Measurements from ENCODE around the gene SEMA6A. TPM values are rescaled to one million over a fixed set of nuclear protein-coding genes. Genes with fewer than 3 reads are reported as not detected.

SEMA6A gene
- total and polyA plus RNA-seq, 8 donors = 8.9 to 24.5 (median 14.1) TPM

DNA sequence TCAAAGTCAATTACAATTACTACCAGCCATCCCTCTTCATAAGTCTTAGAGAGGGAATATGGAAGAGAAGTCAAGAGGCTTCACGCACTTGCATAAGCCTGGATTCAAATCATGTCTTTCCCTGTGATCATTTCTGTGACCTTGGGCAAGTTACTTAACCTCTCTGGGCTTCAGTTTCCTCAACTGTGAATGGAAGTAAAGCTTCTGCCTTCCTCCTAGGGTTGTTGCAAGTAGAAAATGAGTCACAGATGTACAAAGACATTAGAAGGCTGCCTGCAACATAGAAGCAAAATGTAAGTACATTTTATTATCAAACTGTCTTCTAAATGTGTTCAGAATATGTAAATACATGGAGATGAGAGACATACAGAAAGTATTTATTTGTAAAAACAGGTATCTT lies 42.3 kb upstream of the SEMA6A start:
- FAIRE-seq (no peak), DNase-seq (no peak), ATAC-seq (no peak)
- Histone ChIP-seq H3K36me3 (no peaks in the 10 kb centered on the region), H3K4me1 (no peaks in the 10 kb centered on the region), H3K9me3 (no peaks in the 10 kb centered on the region), H3K27ac (no peak overlapping the region), H3K27me3 (no peaks in the 10 kb centered on the region), H3K4me3 (no peak overlapping the region)
- TF ChIP-seq, protein P1, sequence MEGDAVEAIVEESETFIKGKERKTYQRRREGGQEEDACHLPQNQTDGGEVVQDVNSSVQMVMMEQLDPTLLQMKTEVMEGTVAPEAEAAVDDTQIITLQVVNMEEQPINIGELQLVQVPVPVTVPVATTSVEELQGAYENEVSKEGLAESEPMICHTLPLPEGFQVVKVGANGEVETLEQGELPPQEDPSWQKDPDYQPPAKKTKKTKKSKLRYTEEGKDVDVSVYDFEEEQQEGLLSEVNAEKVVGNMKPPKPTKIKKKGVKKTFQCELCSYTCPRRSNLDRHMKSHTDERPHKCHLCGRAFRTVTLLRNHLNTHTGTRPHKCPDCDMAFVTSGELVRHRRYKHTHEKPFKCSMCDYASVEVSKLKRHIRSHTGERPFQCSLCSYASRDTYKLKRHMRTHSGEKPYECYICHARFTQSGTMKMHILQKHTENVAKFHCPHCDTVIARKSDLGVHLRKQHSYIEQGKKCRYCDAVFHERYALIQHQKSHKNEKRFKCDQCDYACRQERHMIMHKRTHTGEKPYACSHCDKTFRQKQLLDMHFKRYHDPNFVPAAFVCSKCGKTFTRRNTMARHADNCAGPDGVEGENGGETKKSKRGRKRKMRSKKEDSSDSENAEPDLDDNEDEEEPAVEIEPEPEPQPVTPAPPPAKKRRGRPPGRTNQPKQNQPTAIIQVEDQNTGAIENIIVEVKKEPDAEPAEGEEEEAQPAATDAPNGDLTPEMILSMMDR (IDR thresholded peaks at IDR 0.05) = no peak
- intact Hi-C loops (cut with DNase I) = no loop called here
- 85 to 91% methylated on average over 1 of the region's 1 CpG for WGBS, 2 donors

DNA sequence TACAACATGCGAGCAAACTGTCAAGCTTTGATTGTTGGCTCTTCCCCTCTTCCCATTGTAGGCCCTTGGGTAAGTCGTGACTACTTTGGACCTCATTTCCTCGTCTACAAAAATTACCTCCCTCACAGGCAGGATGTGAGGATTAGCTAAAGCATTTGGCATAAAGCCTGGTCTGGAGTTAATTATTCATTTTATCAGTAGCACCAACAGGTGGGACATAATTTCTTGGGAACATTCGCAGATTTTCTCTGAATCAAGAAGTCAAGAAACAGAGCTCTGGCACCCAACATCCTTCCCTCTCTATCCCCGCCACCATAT lies 39.9 kb upstream of the SEMA6A start:
- H3K27me3 ChIP-seq = no peaks in the 10 kb centered on the region
- TF ChIP-seq, protein P1 (IDR thresholded peaks at IDR 0.05) = no peak
- FAIRE-seq = no peak

DNA sequence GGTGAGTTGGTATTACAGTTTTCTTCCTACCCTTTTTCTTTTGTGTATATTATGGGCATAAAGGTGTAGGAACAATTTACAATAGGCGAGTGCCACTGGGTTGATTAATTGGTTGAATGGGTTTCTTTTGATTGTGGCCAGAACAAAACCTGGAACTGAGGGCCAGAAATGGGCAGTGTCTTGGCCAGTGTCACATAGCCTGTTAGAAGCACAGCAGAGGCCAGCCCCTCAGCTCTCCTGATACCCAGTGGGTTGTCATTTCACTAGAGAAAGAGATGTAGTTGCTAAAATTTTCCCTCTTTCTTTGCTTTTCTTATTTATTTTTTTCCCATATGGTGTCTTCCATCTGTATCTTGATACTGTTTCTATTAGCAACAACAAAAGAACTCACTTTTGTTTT lies 38.8 kb upstream of the SEMA6A start:
- Histone ChIP-seq H3K9me3 (no peaks in the 10 kb centered on the region), H3K27me3 (no peaks in the 10 kb centered on the region), H3K27ac (peak overlapping the region in 3 of 4 donors; percentile 55 to 83 (median 74)), H3K36me3 (no peaks in the 10 kb centered on the region), H3K4me3 (no peak overlapping the region), H3K4me1 (no peaks in the 10 kb centered on the region)
- no peak for FAIRE-seq
- DNase-seq = no peak
- intact Hi-C loops (cut with DNase I) = no loop called here
- TF ChIP-seq, protein P1 (IDR thresholded peaks at IDR 0.05) = no peak
- ATAC-seq = peak in 2 of 4 donors; percentile 10 to 59
- WGBS, 2 donors = 69 to 78% methylated on average over 1 of the region's 1 CpG

More for the DNA sequence above, 39.9 kb upstream of the SEMA6A start:
- no peaks in the 10 kb centered on the region for H3K4me1 ChIP-seq
- no peaks in the 10 kb centered on the region for H3K9me3 ChIP-seq
- no peaks in the 10 kb centered on the region for H3K36me3 ChIP-seq
- intact Hi-C loops (cut with DNase I) = no loop called here
- DNase-seq (no peak), ATAC-seq (peak; percentile 72 to 82 (median 76))
- no peak overlapping the region for H3K4me3 ChIP-seq
- 54 to 64% methylated on average over 5 of the region's 5 CpGs for WGBS, 2 donors
- peak overlapping the region in 3 of 4 donors; percentile 55 to 83 (median 74) for H3K27ac ChIP-seq

DNA sequence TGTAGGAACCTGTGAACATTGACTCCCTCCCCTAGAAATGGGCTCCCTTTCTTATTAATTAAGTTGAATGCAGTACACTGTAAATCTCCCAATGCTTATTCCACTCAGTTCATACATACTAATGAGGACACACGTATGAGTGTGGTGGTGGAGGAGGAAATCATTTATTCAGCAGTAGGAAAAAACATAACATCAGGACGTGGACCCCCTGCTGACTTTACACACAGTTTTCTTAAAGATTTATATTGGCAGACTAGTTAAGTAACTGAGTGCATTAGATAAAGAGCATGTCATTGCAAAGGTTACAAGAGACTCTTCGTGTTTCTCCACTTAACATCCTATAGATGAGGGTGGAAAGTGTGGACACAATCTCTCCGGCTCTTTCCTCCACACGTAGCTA lies 37.8 kb upstream of the SEMA6A start:
- Histone ChIP-seq H3K27me3 (no peaks in the 10 kb centered on the region), H3K36me3 (no peaks in the 10 kb centered on the region), H3K4me3 (no peak overlapping the region), H3K9me3 (no peaks in the 10 kb centered on the region), H3K4me1 (no peaks in the 10 kb centered on the region), H3K27ac (peak overlapping the region in 3 of 4 donors; percentile 55 to 83 (median 74))
- FAIRE-seq = no peak
- ATAC-seq = no peak
- no peak for DNase-seq
- TF ChIP-seq, protein P1 (IDR thresholded peaks at IDR 0.05) = no peak
- intact Hi-C loops (cut with DNase I) = no loop called here
- 76 to 84% methylated on average over 5 of the region's 5 CpGs for WGBS, 2 donors

DNA sequence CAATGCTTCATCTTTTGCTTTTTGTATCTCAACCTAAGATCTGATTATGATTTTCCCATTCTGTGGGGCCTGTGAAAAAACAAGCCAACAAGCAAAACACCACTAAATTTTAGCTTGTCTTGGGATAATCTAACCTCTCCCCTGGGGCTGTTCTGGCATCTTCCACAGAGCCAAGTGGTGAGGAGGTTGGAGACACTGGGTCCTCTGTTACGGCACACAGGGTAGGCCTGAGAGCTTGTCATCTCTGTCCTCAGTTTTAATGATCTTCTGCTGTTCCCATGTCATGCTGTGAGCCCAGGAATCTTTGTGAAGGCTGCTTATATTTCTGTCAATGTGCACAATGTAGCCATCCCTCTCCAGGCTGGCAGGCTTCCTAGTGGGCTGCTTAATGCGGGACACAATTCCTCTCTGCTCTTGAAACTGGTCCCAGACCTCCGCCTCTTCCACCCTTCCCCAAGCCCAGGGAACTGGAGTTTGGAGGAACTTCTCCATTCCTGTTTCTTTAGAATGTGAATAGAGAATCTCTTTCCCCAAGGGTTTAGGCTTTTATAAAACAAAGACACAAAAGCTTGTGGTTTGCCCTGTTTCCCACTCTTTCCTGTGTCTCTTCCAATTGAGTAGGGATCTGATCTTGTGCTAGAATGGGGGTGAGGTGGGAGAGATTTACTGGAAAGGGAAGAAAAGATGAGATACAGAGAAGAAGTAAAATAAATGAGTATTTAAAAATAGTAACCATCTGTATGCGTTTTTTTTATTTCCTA lies 30.9 kb upstream of the SEMA6A start:
- H3K4me1 ChIP-seq = no peaks in the 10 kb centered on the region
- no peak for ATAC-seq
- TF ChIP-seq, protein P1 (IDR thresholded peaks at IDR 0.05) = no peak
- 59 to 70% methylated on average over 4 of the region's 4 CpGs for WGBS, 2 donors
- H3K27me3 ChIP-seq = no peaks in the 10 kb centered on the region
- FAIRE-seq = no peak
- H3K9me3 ChIP-seq = no peaks in the 10 kb centered on the region
- H3K36me3 ChIP-seq = no peaks in the 10 kb centered on the region
- intact Hi-C loops (cut with DNase I) = no loop called here
- no peak for DNase-seq
- H3K4me3 ChIP-seq = no peak overlapping the region
- no peak overlapping the region for H3K27ac ChIP-seq
